ENCODE data around the gene DMRTB1.

DNA sequence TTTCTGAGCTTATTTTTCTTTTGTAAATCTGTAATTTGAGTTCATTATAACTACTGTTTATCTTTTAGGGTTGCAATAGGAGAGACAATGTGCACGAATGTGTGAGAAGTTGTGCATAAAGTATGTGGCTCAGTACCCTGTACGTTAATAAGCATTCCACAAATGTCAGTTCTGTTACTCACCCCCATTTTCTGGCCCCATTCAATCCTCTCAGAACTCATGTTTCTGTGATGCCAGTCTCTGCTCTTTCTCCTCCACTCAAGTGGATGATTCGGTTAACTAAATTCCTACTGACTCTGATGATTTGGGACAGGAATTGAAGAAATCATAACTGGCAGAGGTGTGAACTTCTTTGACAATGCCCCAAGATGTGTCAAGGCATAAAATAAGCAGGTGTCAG, 10.2 kb upstream of the DMRTB1 start:
- no peak for TF ChIP-seq POLR2A (IDR thresholded peaks at IDR 0.05; ENCODE audit: low read depth, low read length)
- TF ChIP-seq POLR2AphosphoS5 (IDR thresholded peaks at IDR 0.05; ENCODE audit: low read depth, low read length) = no peak
- no peak for TF ChIP-seq TAF1 (IDR thresholded peaks at IDR 0.05; ENCODE audit: low read depth, low read length)
- TF ChIP-seq SPI1 (IDR thresholded peaks at IDR 0.05; ENCODE audit: low read depth, low read length) = no peak
- no peak for TF ChIP-seq POU2F2 (IDR thresholded peaks at IDR 0.05; ENCODE audit: low read depth, low read length)
